Measurements from ENCODE around the gene EHD2. TPM values are rescaled to one million over a fixed set of nuclear protein-coding genes. Genes with fewer than 3 reads are reported as not detected.
A peak's percentile ranks its signal among the peaks of the same experiment; 100 is the strongest.
"Not testable (repeated sequence)": the region's sequence is repeated elsewhere in the genome, so short reads cannot be mapped to it uniquely, and the experiment has no call there.

Gene EHD2
- total RNA-seq, 2 donors from 2014 or later = 91.1 to 98.8 TPM

DNA sequence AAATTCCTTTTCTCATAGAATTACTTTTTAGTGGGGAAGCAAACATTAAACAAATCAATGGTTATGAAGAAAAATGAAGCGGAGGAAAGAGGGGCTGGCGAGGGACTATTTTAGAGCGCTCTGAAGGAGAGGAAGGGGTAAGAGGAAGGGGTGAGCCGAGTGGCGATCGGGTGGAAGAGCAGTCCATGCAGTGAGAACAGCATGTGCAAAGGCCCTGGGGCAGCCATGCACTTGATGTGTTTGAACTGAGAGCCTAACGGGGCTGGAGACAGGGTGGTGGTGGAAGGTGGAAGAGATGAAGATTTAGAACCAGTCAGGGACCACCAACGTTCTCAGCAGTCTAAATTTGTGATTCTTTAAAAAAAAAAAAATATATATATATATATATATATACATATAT, 17.7 kb downstream of the EHD2 start:
- DNase-seq (no peak), ATAC-seq (no peak)
- intact Hi-C loops (cut with DNase I) = no loop called here

DNA sequence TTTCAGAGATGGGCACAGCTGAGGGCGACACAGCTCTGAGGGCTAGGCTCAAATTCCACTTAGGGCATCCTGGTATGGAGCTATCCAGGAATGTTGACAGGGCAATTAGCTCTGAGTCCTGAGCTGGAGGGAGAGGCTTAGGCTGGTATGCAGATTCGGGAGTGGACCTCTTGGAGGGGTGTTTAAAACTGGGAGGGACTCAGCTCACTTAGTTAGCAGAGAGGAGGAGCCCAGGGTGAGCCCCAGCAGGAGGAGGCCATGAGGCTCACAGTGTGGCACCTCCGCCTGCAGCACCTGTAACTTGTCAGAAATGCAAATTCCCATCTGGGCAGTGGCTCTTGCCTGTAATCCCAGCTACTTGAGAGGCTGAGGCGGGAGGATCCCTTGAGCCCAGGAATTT, 21.9 kb downstream of the EHD2 start:
- intact Hi-C loops (cut with DNase I) = no loop called here
- DNase-seq (no peak), ATAC-seq (no peak)

- intact Hi-C loops (cut with DNase I) = no loop called here
- DNase-seq (no peak), ATAC-seq (no peak)
Observed at GRCh38 chr19:47740866-47741519, 27.8 kb downstream of the EHD2 start.

DNA sequence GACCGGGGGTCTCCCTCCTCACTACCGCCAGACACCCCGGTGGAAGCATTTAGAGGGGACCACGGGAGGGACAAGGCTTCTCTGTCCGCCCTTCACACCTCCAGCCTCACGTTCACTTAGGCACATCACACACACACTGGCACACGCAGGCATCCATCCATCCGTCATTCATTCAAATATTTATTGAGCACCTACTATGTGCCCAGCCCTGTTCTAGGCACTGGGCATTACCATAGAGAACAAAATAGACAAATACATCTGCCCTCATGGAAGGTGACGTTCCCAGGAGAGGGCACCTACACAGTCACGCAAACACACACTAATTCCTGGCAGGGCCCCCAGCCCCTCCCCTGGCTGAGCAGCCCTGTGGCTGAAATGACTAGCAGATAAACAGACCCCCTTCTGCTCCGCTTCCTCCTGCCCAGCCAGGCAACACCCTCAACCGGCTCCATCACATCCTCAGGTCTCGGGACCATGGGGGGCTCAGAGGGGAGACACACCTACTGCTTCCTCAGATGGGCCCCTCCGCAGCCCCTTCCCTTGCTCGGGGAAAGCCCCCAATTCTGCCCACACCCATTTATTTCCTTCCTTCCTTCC, 28.4 kb downstream of the EHD2 start:
- ATAC-seq (no peak), DNase-seq (no peak)
- intact Hi-C loops (cut with DNase I) = no loop called here

DNA sequence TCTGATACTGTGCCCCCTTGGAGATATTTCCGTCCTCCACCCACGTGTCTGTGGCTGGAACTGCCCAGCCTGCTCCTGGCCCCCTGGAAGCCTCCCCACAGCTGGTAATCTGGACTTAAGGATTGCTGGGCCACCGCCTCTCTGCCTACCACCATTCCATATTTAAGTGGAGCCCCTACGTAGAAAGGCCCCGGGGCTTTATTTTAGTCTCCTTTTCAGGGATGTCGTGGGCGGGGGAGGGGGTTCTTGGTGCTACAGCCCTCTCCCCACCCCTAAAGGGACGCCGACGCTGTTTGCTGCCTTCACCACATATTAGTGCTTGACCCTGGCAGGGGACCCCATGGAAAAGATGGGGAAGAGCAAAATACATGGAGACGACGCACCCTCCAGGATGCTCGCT, 29.4 kb downstream of the EHD2 start:
- intact Hi-C loops (cut with DNase I) = loop anchor here in 1 of 2 donors (1.0 kb wide), 1 partner anchor 29 kb away; the partner anchor contains the start of gene EHD2
- DNase-seq (no peak), ATAC-seq (peak in 1 of 2 donors; percentile 0)

- DNase-seq = peak; percentile 96
- ATAC-seq = peak; percentile 62 to 71
- intact Hi-C loops (cut with DNase I) = no loop called here
Observed at GRCh38 chr19:47745010-47745901, 32.0 kb downstream of the EHD2 start, which contains the start of gene NOP53. NOP53 (plus strand) TSS chr19:47745546; CDS start chr19:47745560, 14 bp downstream.

DNA sequence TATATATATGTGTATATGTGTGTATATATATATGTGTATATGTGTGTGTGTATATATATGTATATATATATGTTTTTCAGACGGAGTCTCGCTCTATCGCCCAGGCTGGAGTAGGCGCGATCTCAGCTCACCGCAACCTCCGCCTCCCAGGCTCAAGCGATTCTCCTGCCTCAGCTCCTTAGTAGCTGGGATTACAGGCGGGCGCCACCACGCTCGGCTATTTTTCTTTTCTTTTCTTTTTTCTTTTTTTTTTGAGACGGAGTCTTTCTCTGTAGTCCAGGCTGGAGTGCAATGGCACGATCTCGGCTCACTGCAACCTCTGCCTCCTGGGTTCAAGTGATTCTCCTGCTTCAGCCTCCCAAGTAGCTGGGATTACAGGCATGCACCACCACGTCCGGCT, 32.9 kb downstream of the EHD2 start:
- DNase-seq; ATAC-seq; intact Hi-C loops (cut with DNase I): not testable (repeated sequence)

GRCh38 chr19:47749326-47749725, 36.1 kb downstream of the EHD2 start:
- intact Hi-C loops (cut with DNase I) = no loop called here
- ATAC-seq (no peak), DNase-seq (no peak)

GRCh38 chr19:47750752-47751151, 37.5 kb downstream of the EHD2 start:
- ATAC-seq (no peak), DNase-seq (no peak)
- intact Hi-C loops (cut with DNase I) = no loop called here

- intact Hi-C loops (cut with DNase I) = no loop called here
- no peak for DNase-seq
- no peak for ATAC-seq
Observed at GRCh38 chr19:47752440-47753211, 39.4 kb downstream of the EHD2 start.

- ATAC-seq = no peak
- DNase-seq = no peak
- intact Hi-C loops (cut with DNase I) = no loop called here
Observed at GRCh38 chr19:47754206-47755064, 41.2 kb downstream of the EHD2 start.

DNA sequence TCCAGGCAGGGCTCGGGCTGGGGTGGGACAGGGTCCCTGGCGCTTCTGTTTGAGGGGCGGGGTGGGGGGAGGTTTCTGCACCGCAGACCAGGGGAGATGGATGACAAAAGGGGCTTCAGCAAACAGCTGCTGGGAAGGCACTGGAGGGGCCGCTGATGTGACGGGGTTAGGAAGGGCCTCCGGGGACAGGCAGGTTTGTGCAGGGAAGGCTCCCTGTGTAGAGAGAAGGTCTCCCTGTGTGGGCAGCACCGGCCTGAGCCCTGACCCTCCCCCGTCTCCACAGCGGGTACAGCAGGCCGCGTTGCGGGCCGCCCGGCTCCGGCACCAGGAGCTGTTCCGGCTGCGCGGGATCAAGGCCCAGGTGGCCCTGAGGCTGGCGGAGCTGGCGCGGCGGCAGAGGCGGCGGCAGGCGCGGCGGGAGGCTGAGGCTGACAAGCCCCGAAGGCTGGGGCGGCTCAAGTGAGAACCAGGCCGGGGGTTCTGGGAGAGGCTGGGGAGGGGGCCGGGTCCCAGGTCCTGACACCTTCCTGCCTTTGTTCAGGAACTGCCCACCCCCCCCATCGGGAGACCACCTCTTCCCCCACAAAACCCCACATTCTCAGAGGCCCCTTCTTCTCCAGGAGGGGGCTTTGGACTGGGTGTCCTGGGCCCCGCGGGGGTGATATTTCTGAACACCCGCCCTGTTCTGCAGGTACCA, 42.0 kb downstream of the EHD2 start:
- ATAC-seq = no peak
- intact Hi-C loops (cut with DNase I) = no loop called here
- DNase-seq = no peak

GRCh38 chr19:47755762-47756626, 42.8 kb downstream of the EHD2 start:
- DNase-seq (no peak), ATAC-seq (no peak)
- intact Hi-C loops (cut with DNase I) = no loop called here

DNA sequence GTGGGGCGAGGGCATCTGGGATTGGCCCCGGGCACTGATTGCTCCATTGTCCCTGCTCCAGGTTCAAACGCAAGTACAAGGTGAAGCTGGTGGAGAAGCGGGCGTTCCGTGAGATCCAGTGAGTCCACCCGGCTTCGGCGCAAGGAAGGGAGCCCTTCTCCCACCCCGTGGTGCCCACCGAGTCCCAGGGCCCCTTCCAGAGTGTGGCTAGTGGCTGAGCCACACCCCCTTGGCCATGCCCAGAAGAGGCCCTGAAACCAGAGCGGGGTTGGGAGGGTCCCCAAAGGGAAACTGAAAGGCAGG, 43.4 kb downstream of the EHD2 start:
- peak in 1 of 2 donors; percentile 6 for ATAC-seq
- DNase-seq = no peak
- intact Hi-C loops (cut with DNase I) = no loop called here

GRCh38 chr19:47756953-47757608, 43.9 kb downstream of the EHD2 start:
- intact Hi-C loops (cut with DNase I) = no loop called here
- peak; percentile 30 to 33 for ATAC-seq
- DNase-seq = no peak

GRCh38 chr19:47757617-47758442, 44.6 kb downstream of the EHD2 start:
- intact Hi-C loops (cut with DNase I) = no loop called here
- ATAC-seq (no peak), DNase-seq (no peak)

Data from left cardiac atrium (tissue), 4 donors.